Brain microvascular endothelial cell (primary cell): Measurements from ENCODE around the gene HTRA2.

ENCODE experiments used
- DNase-seq: peaks from one replicate; pipeline ENCODE4 v3.0.0-alpha.2; 2020
- H3K27ac ChIP-seq: fragments of 250-450 bp; sonication (Bioruptor Pico); 2 replicates; pipeline ENCODE4 v1.5.1; 2020; ENCODE audit warnings: mild to moderate bottlenecking, moderate library complexity
- H3K27me3 ChIP-seq: fragments of 250-450 bp; sonication (Bioruptor Pico); replicated peaks from 2 replicates; pipeline ENCODE4 v1.5.1; 2020; ENCODE audit warnings: mild to moderate bottlenecking
- H3K36me3 ChIP-seq: fragments of 250-450 bp; sonication (Bioruptor Pico); replicated peaks from 2 replicates; pipeline ENCODE4 v1.5.1; 2020; ENCODE audit warnings: mild to moderate bottlenecking
- H3K4me3 ChIP-seq: 2 replicates; pipeline ENCODE4 v1.5.1; 2011; ENCODE audit warnings: low read depth, mild to moderate bottlenecking, control low read depth, low read length, moderate library complexity
- in situ Hi-C: cut with HindIII; loops from 2 replicates; pipeline ENCODE4 v1.10.0; 2017; ENCODE audit warnings: low sequenced_read_pairs, low pct_ligation_motif_present
- TF ChIP-seq, protein P1 (sequence below): IDR thresholded peaks from 2 replicates; pipeline ENCODE4 v1.5.1; 2011; ENCODE audit warnings: low read depth, mild to moderate bottlenecking, moderate library complexity, low read length, control low read depth, inconsistent platforms; ENCODE audit errors: missing control alignments

Gene HTRA2

DNA sequence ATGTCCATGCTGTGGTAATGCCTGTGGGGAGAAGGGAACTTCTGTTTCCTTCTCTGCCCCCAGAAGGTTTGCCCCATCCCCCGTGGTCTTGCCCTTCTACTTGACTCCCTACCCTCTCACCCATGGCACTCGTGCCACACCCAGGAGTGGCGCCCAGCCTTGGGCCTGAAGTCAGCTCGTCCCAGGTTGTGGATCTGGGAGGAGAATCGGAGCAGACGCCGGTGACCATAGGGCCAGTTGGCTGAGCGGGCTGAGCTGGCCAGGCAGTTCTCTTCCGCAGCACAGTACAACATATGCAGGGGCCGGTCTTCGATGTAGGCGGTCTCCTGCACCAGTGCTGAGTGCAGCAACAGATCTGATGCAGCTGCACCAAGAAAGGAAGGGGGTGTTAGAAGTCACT lies 4.7 kb downstream of the HTRA2 start:
- in situ Hi-C loops, result no loop called here

DNA sequence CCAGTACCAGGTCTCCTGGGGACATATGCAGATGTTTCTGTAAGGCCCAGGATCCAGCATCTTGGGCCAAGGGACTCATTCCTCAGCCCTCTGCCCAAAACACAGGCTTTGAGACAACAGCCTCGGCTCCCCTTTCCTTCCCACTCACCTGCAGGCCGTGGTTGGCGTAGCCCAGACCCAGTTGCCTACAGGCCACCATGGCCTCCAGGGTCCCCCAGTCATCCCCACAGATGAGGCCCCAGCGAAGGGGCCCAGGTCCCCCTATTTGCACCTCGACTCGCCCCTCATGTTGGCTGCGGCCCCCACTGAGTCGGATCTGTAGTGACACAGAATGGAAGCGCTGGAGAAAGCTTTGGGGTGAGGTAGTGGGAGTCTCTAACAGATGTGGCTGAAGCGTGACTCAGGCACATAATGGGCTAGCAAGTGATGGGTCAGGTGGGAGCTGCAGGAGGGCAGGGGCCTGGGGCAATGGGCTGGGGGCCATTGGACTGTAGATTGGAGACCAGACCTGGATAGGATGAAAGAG lies 5.8 kb downstream of the HTRA2 start:
- Histone ChIP-seq H3K36me3 (peaks cover 3% of the 10 kb centered on the region), H3K27ac (no peak overlapping the region), H3K27me3 (no peaks in the 10 kb centered on the region), H3K4me3 (no peak overlapping the region)
- TF ChIP-seq, protein P1, sequence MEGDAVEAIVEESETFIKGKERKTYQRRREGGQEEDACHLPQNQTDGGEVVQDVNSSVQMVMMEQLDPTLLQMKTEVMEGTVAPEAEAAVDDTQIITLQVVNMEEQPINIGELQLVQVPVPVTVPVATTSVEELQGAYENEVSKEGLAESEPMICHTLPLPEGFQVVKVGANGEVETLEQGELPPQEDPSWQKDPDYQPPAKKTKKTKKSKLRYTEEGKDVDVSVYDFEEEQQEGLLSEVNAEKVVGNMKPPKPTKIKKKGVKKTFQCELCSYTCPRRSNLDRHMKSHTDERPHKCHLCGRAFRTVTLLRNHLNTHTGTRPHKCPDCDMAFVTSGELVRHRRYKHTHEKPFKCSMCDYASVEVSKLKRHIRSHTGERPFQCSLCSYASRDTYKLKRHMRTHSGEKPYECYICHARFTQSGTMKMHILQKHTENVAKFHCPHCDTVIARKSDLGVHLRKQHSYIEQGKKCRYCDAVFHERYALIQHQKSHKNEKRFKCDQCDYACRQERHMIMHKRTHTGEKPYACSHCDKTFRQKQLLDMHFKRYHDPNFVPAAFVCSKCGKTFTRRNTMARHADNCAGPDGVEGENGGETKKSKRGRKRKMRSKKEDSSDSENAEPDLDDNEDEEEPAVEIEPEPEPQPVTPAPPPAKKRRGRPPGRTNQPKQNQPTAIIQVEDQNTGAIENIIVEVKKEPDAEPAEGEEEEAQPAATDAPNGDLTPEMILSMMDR, result no peak
- in situ Hi-C loops, result no loop called here
- DNase-seq, result no peak

More for the DNA sequence above, 4.7 kb downstream of the HTRA2 start:
- H3K27ac ChIP-seq, result no peak overlapping the region
- no peaks in the 10 kb centered on the region for H3K27me3 ChIP-seq
- H3K36me3 ChIP-seq, result peaks cover 3% of the 10 kb centered on the region
- TF ChIP-seq, protein P1, result no peak
- H3K4me3 ChIP-seq, result no peak overlapping the region
- DNase-seq, result no peak

DNA sequence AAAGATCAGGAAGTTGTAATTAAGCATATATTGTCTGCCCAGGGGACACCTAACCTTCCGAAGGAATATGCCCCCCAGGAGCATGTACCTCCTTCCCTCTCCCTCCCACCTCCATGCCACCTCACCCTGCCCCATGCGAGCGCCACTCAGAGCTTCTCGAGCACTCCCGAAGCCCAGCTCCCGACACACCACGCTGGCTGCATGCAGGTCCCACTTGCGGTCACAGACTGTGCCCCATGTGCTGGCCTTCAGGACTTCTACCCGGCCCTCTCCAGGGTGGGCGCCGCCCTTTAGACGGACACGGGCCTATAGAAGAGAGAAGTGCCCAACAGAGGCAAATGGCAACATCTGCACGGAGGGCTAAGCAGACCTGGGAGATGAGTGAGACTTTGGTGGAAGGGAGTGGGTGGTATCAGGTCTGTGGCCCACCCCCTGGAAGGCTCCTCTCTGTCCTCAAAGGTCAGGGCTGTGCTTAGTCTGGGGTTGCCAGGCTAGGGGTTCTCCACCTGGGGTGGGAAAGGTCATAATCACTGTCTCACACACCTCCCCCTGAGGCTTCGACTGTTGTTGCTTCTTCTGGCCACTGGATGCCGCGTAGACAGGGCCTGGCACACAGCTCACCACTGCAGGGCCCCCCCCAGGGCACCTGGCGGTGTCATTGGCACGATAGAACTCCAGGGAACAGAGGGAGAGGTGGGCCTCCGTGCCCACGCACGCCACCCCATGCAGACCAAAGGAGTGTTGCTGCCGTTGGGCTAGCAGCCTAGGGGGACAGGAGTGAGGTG lies 6.6 kb downstream of the HTRA2 start:
- Histone ChIP-seq H3K27ac (no peak overlapping the region), H3K4me3 (no peak overlapping the region), H3K27me3 (no peaks in the 10 kb centered on the region), H3K36me3 (peaks cover 3% of the 10 kb centered on the region)
- in situ Hi-C loops, result no loop called here
- TF ChIP-seq, protein P1, result no peak
- no peak for DNase-seq

DNA sequence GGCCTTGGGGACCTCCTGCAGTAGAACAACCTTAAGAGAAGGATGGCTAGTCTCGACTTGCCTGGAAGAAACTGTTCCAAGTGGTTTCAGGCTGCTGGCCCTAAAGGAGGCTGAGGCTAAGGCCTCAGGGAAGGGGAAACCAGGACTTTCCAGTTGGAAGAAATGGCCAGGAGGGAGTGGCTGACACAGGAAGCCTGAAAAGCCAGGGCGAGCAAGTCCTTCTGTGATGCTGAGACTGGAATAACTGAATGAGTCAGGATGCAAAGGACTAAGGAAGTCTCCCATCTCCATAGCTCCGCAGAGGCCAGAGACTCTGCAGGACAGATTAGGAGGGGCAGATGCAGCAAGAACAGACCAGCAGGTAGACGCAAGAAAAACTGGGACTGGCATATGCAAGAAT lies 7.4 kb downstream of the HTRA2 start:
- H3K4me3 ChIP-seq, result no peak overlapping the region
- H3K27me3 ChIP-seq, result no peaks in the 10 kb centered on the region
- peaks cover 3% of the 10 kb centered on the region for H3K36me3 ChIP-seq
- no peak for DNase-seq
- TF ChIP-seq, protein P1, result no peak
- in situ Hi-C loops, result no loop called here
- H3K27ac ChIP-seq, result no peak overlapping the region

DNA sequence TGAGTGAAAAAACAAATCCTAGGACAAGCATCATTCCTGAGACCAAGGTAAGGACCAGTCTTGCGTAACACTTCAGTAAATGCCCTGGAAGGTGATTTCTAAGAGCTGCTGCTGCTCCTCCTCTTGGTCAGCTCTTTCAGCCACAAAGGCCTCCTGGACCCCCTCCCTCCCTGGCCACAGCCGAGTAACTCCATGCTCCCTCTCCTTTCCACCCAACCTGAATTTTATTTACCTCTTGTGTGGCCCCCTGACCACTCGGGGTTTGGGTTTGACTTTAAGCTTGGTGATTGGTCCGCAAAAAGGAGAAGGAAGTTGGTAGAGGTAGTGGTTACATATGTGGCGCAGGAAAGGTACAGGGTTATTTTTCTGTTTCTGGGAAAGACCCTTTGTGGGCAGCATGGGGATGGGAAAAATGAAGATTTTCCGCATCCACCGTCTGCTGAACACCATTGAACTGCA lies 9.2 kb downstream of the HTRA2 start:
- no peak overlapping the region for H3K27ac ChIP-seq
- TF ChIP-seq, protein P1, result no peak
- H3K4me3 ChIP-seq, result no peak overlapping the region
- in situ Hi-C loops, result no loop called here
- H3K27me3 ChIP-seq, result no peaks in the 10 kb centered on the region
- no peaks in the 10 kb centered on the region for H3K36me3 ChIP-seq
- no peak for DNase-seq

DNA sequence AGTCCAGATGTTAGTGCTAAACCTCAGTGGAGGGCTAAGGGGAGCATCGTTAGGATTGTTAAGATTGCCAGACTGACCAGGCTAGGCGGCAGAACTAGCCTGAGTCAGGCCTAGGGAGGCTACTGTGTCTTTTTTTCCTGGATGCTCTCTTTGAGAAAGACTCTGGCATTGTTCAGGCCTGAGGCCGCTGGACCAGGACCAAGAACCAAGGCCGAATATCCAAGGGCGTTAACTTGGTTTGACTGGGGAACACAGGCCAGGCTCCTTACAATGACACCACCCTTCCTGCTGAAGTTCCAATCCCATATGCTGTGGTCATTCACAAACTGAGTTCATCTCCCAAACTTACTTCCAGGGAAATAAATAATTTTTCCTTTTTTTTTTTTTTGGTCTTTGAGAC lies 10.6 kb downstream of the HTRA2 start:
- DNase-seq, result no peak
- Histone ChIP-seq H3K4me3 (no peak overlapping the region), H3K36me3 (no peaks in the 10 kb centered on the region), H3K27ac (no peak overlapping the region), H3K27me3 (no peaks in the 10 kb centered on the region)
- TF ChIP-seq, protein P1, result no peak
- in situ Hi-C loops, result no loop called here
